Measurements from ENCODE around the gene SLC38A10. TPM values are rescaled to one million over a fixed set of nuclear protein-coding genes. Genes with fewer than 3 reads are reported as not detected.

Gene SLC38A10
- total RNA-seq, 3 donors from 2014 or later (not counting 1 experiment from before 2014, with no cell fraction given): 72.2 to 104 (median 90.5) TPM

DNA sequence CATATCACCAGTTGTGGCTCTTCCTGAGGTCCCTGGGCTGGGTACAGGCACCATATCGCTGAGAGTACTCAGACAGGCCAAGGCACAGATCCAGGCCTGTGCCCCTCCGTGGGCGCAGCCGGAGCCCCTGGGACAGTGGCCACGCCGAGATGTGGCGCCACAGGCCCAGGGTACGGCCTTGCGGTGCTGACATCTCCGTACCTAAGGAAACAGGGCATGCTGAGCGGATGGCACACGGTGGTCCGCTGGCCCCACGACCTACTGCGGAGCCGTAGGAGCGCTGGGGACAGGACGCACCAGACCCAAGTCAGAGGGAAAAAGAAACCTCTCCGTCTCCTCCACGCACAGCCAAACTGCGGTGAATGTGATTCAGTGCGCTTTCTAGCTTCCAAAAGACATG lies 29.5 kb downstream of the SLC38A10 start:
- DNase-seq (no peak), ATAC-seq (no peak)
- no peaks in the 10 kb centered on the region for H3K36me3 Mint-ChIP-seq
- Histone ChIP-seq H3K36me3 (ENCODE audit: control insufficient read depth, insufficient read depth, low read length) (peaks cover 80% of the 10 kb centered on the region), H3K9me3 (ENCODE audit: control insufficient read depth, insufficient read depth, low read length) (no peaks in the 10 kb centered on the region), H3K4me1 (ENCODE audit: control insufficient read depth, insufficient read depth, low read length) (no peaks in the 10 kb centered on the region), H3K4me3 (ENCODE audit: low read length) (no peak overlapping the region), H3K27ac (ENCODE audit: low read length) (no peak overlapping the region), H3K27me3 (ENCODE audit: control insufficient read depth, insufficient read depth, low read length) (no peaks in the 10 kb centered on the region)
- H3K27me3 Mint-ChIP-seq (ENCODE audit: low read depth in 2 of 2): no peaks in the 10 kb centered on the region
- intact Hi-C loops (cut with micrococcal nuclease): no loop called here
- H3K27ac Mint-ChIP-seq: no peak overlapping the region
- 98% methylated on average over 22 of the region's 22 CpGs for WGBS (ENCODE audit: insufficient coverage)
- peaks cover 5 to 7% of the 10 kb centered on the region in 2 donors for H3K4me1 Mint-ChIP-seq
- H3K4me3 Mint-ChIP-seq: no peak overlapping the region
- TF ChIP-seq, protein P1, sequence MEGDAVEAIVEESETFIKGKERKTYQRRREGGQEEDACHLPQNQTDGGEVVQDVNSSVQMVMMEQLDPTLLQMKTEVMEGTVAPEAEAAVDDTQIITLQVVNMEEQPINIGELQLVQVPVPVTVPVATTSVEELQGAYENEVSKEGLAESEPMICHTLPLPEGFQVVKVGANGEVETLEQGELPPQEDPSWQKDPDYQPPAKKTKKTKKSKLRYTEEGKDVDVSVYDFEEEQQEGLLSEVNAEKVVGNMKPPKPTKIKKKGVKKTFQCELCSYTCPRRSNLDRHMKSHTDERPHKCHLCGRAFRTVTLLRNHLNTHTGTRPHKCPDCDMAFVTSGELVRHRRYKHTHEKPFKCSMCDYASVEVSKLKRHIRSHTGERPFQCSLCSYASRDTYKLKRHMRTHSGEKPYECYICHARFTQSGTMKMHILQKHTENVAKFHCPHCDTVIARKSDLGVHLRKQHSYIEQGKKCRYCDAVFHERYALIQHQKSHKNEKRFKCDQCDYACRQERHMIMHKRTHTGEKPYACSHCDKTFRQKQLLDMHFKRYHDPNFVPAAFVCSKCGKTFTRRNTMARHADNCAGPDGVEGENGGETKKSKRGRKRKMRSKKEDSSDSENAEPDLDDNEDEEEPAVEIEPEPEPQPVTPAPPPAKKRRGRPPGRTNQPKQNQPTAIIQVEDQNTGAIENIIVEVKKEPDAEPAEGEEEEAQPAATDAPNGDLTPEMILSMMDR (IDR thresholded peaks at IDR 0.05): no peak
- H3K9me3 Mint-ChIP-seq: no peaks in the 10 kb centered on the region

DNA sequence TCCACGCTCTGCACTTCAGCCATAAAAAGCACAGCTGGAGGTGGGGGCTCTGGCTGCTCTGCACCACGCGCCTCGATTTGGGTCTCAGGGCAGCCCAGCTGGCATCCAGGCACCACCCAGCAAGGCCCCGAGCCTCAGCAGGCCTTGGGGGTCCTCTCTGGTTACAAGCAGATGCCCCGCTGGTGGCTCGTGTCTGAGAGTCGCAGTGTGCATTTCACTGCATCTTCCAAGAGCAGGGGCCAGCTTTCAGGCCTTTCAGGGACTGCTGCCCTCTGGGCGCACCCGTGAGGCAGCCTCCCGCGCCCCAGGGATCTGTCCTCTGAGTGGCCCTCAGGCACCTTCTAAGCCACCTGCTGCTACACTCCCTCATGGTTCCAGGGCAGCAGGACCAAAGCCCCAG lies 30.5 kb downstream of the SLC38A10 start:
- no peaks in the 10 kb centered on the region for H3K4me1 ChIP-seq (ENCODE audit: control insufficient read depth, insufficient read depth, low read length)
- H3K4me3 ChIP-seq (ENCODE audit: low read length): no peak overlapping the region
- TF ChIP-seq, protein P1 (IDR thresholded peaks at IDR 0.05): no peak
- no peaks in the 10 kb centered on the region for H3K9me3 ChIP-seq (ENCODE audit: control insufficient read depth, insufficient read depth, low read length)
- H3K36me3 ChIP-seq (ENCODE audit: control insufficient read depth, insufficient read depth, low read length): peaks cover 80% of the 10 kb centered on the region
- no peak overlapping the region for H3K27ac ChIP-seq (ENCODE audit: low read length)
- WGBS (ENCODE audit: insufficient coverage): 97% methylated on average over 12 of the region's 12 CpGs
- DNase-seq (no peak), ATAC-seq (no peak)
- Mint-ChIP-seq H3K9me3 (no peaks in the 10 kb centered on the region), H3K27ac (no peak overlapping the region), H3K4me3 (no peak overlapping the region), H3K27me3 (ENCODE audit: low read depth in 2 of 2) (no peaks in the 10 kb centered on the region), H3K36me3 (no peaks in the 10 kb centered on the region), H3K4me1 (peaks cover 5 to 7% of the 10 kb centered on the region in 2 donors)
- no peaks in the 10 kb centered on the region for H3K27me3 ChIP-seq (ENCODE audit: control insufficient read depth, insufficient read depth, low read length)
- intact Hi-C loops (cut with micrococcal nuclease): no loop called here

GRCh38 chr17:81263371-81264181 lies 31.5 kb downstream of the SLC38A10 start:
- H3K27ac ChIP-seq (ENCODE audit: low read length): no peak overlapping the region
- H3K9me3 Mint-ChIP-seq: no peaks in the 10 kb centered on the region
- H3K4me3 ChIP-seq (ENCODE audit: low read length): no peak overlapping the region
- H3K27me3 ChIP-seq (ENCODE audit: control insufficient read depth, insufficient read depth, low read length): no peaks in the 10 kb centered on the region
- intact Hi-C loops (cut with micrococcal nuclease): no loop called here
- DNase-seq (no peak), ATAC-seq (no peak)
- H3K27ac Mint-ChIP-seq: no peak overlapping the region
- H3K36me3 Mint-ChIP-seq: no peaks in the 10 kb centered on the region
- TF ChIP-seq, protein P1 (IDR thresholded peaks at IDR 0.05): no peak
- H3K4me1 ChIP-seq (ENCODE audit: control insufficient read depth, insufficient read depth, low read length): no peaks in the 10 kb centered on the region
- H3K4me1 Mint-ChIP-seq: peaks cover 5 to 7% of the 10 kb centered on the region in 2 donors
- no peaks in the 10 kb centered on the region for H3K9me3 ChIP-seq (ENCODE audit: control insufficient read depth, insufficient read depth, low read length)
- H3K4me3 Mint-ChIP-seq: no peak overlapping the region
- peaks cover 82% of the 10 kb centered on the region for H3K36me3 ChIP-seq (ENCODE audit: control insufficient read depth, insufficient read depth, low read length)
- 97% methylated on average over 40 of the region's 40 CpGs for WGBS (ENCODE audit: insufficient coverage)
- H3K27me3 Mint-ChIP-seq (ENCODE audit: low read depth in 2 of 2): no peaks in the 10 kb centered on the region

Measured in natural killer cell (primary cell).